Adrenal gland (tissue), 12 donors: ENCODE measurements around the gene HS3ST5. TPM values are rescaled to one million over a fixed set of nuclear protein-coding genes. Genes with fewer than 3 reads are reported as not detected.

Experiments used
- DNase-seq, 7 donors: peaks; one replicate each; pipeline ENCODE4 v3.0.0-alpha.2; 2019 to 2020
- H3K27ac ChIP-seq, 5 donors: fragments of 200-600 bp; sonication (generic) in 4 of 5; 1 replicate in 3 of 5; 2 replicates in 2 of 5; pipeline versions ENCODE4 v1.5.1 to v1.8.0; 2016 to 2020; ENCODE audit warnings: mild to moderate bottlenecking in 1 of 5
- H3K27me3 ChIP-seq: fragments of 200-600 bp; 2 replicates; pipeline ENCODE4 v1.8.0; 2021
- H3K36me3 ChIP-seq, 2 donors: fragments of 200-600 bp; replicated peaks in 1 of 2; 1 replicate in 1 of 2; 2 replicates in 1 of 2; pipeline versions ENCODE4 v1.5.1 to v1.8.0; 2018 to 2022
- H3K4me1 ChIP-seq, 2 donors: fragments of 200-600 bp; replicated peaks in 1 of 2; 1 replicate in 1 of 2; 2 replicates in 1 of 2; pipeline versions ENCODE4 v1.5.1 to v1.8.0; 2018 to 2021
- H3K4me3 ChIP-seq, 4 donors: fragments of 200-600 bp; sonication (generic) in 3 of 4; one replicate each; pipeline ENCODE4 v1.5.1; 2016 to 2018
- H3K9me3 ChIP-seq, 3 donors: fragments of 200-600 bp; sonication (generic) in 1 of 3; replicated peaks in 1 of 3; 1 replicate in 2 of 3; 2 replicates in 1 of 3; pipeline versions ENCODE4 v1.5.1 to v1.8.0; 2016 to 2021
- POLR2A ChIP-seq, 2 donors: fragments of 450-650 bp; IDR thresholded peaks; one replicate each; pipeline ENCODE4 v1.6.1; 2017; ENCODE audit warnings: antibody characterized with exemption in 2 of 2, mild to moderate bottlenecking in 2 of 2, moderate library complexity in 1 of 2
- WGBS, 4 donors: extraction: QIAGEN DNeasy Blood & Tissue Kit in 2 of 4; methylation state at CpG; one replicate each; pipeline versions ENCODE4 v1.1.5 to v1.1.7; 2013 to 2017; 5-methylcytosine and 5-hydroxymethylcytosine counted together
- intact Hi-C, 2 donors: fragments of 100-400 bp; cut with DNase I; formaldehyde crosslinking; loops; one replicate each; pipeline versions ENCODE4 v1.14.1 to v1.15.0; 2022 to 2023
- polyA plus RNA-seq, 3 donors: library from polyadenylated mRNA; stranded (reverse); fragments of 200-250 nt in 2 of 3; fragments of 350-450 nt in 1 of 3; fragmentation: Illumina TruSeq in 1 of 3; extraction: RNeasy Lipid Tissue Mini Kit (QIAGEN cat#74804) in 1 of 3; gene quantifications; one replicate each; pipeline ENCODE4 v1.2.3, GENCODE V29; 2013 to 2014
- total RNA-seq, 9 donors: library from RNA; depleted of rRNA in 4 of 9; stranded (reverse); fragments of >200 nt in 4 of 9; fragments of 120-200 nt in 1 of 9; fragmentation: NEBNext Ultra II Directional in 1 of 9; extraction: Animal tissue kit (Norgen Biotek cat#: 25700) in 1 of 9; gene quantifications; one replicate each; pipeline versions ENCODE4 v1.1.0 to v1.2.4, GENCODE V29; 2013 to 2023
- TF ChIP-seq, protein P1 (sequence below), 6 experiments: fragments of 450-650 bp in 4 of 6; fragments of 200-600 bp in 2 of 6; sonication (generic) in 1 of 6; IDR thresholded peaks; 1 replicate in 5 of 6; 2 replicates in 1 of 6; pipeline versions ENCODE4 v1.5.1 to v1.8.0; 2016 to 2021; ENCODE audit warnings: antibody characterized with exemption in 6 of 6, mild to moderate bottlenecking in 2 of 6, moderate library complexity in 1 of 6
- donor health status: healthy with polysubstance abuse.
- donor health status: Bipolar disorder and iron deficiency.
- donor health status: DM: yes; HTN: yes; CAD: no.
- donor health status: DM: no; HTN: no; CAD: no.
- donor health status: DM: no; HTN: no; CAD: no.
- donor health status: DM: yes; HTN: yes; CAD: no.

The HS3ST5 gene
- total and polyA plus RNA-seq, 12 donors: 0.04 to 0.78 (median 0.24) TPM; not detected in 5

DNA sequence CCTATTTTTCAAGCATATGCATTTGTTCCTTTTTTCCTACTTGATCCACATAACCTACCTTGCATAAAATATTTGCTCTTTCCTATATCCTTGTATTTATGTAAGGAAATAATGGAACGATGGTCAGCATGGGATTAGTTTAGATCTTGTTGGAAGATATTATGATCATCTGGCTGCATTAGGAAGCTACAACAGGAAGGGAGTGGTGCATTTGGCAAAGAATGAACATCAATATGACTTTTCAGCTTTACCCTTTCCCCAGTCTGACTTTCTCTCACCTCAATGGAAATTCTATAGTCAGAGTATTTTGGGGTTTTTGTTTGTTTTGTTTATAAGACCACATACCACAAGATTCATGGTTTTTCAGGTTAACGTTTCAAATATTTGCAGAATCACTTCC, 66.0 kb downstream of the HS3ST5 start:
- DNase-seq: no peak
- Histone ChIP-seq H3K4me3 (no peak overlapping the region), H3K4me1 (no peaks in the 10 kb centered on the region), H3K27ac (no peak overlapping the region), H3K9me3 (no peaks in the 10 kb centered on the region), H3K27me3 (no peaks in the 10 kb centered on the region), H3K36me3 (no peaks in the 10 kb centered on the region)
- TF ChIP-seq, protein P1, sequence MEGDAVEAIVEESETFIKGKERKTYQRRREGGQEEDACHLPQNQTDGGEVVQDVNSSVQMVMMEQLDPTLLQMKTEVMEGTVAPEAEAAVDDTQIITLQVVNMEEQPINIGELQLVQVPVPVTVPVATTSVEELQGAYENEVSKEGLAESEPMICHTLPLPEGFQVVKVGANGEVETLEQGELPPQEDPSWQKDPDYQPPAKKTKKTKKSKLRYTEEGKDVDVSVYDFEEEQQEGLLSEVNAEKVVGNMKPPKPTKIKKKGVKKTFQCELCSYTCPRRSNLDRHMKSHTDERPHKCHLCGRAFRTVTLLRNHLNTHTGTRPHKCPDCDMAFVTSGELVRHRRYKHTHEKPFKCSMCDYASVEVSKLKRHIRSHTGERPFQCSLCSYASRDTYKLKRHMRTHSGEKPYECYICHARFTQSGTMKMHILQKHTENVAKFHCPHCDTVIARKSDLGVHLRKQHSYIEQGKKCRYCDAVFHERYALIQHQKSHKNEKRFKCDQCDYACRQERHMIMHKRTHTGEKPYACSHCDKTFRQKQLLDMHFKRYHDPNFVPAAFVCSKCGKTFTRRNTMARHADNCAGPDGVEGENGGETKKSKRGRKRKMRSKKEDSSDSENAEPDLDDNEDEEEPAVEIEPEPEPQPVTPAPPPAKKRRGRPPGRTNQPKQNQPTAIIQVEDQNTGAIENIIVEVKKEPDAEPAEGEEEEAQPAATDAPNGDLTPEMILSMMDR (IDR thresholded peaks at IDR 0.05): no peak
- TF ChIP-seq POLR2A (IDR thresholded peaks at IDR 0.05): no peak
- intact Hi-C loops: no loop called here
- WGBS, 4 donors: 46 to 60% (median 54%) methylated on average over 2 of the region's 2 CpGs

GRCh38 chr6:114274836-114275235, 68.0 kb downstream of the HS3ST5 start:
- no peak for DNase-seq
- no peak overlapping the region for H3K4me3 ChIP-seq
- intact Hi-C loops: no loop called here
- no peaks in the 10 kb centered on the region for H3K4me1 ChIP-seq
- WGBS, 4 donors: 71 to 85% (median 80%) methylated on average over 2 of the region's 2 CpGs
- TF ChIP-seq, protein P1 (IDR thresholded peaks at IDR 0.05): no peak
- no peak for TF ChIP-seq POLR2A (IDR thresholded peaks at IDR 0.05)
- H3K36me3 ChIP-seq: no peaks in the 10 kb centered on the region
- H3K27me3 ChIP-seq: no peaks in the 10 kb centered on the region
- H3K27ac ChIP-seq: no peak overlapping the region
- no peaks in the 10 kb centered on the region for H3K9me3 ChIP-seq

GRCh38 chr6:114272582-114272981, 70.2 kb downstream of the HS3ST5 start:
- Histone ChIP-seq H3K36me3 (no peaks in the 10 kb centered on the region), H3K27me3 (no peaks in the 10 kb centered on the region), H3K4me1 (no peaks in the 10 kb centered on the region), H3K9me3 (no peaks in the 10 kb centered on the region), H3K4me3 (no peak overlapping the region), H3K27ac (no peak overlapping the region)
- TF ChIP-seq, protein P1 (IDR thresholded peaks at IDR 0.05): no peak
- TF ChIP-seq POLR2A (IDR thresholded peaks at IDR 0.05): no peak
- WGBS, 4 donors: 62 to 79% (median 74%) methylated on average over 3 of the region's 3 CpGs
- intact Hi-C loops: no loop called here
- no peak for DNase-seq

GRCh38 chr6:114271405-114271804, 71.4 kb downstream of the HS3ST5 start:
- no peak for TF ChIP-seq POLR2A (IDR thresholded peaks at IDR 0.05)
- TF ChIP-seq, protein P1 (IDR thresholded peaks at IDR 0.05): no peak
- H3K9me3 ChIP-seq: no peaks in the 10 kb centered on the region
- no peaks in the 10 kb centered on the region for H3K36me3 ChIP-seq
- H3K4me1 ChIP-seq: no peaks in the 10 kb centered on the region
- DNase-seq: no peak
- H3K27me3 ChIP-seq: no peaks in the 10 kb centered on the region
- H3K27ac ChIP-seq: no peak overlapping the region
- H3K4me3 ChIP-seq: no peak overlapping the region
- intact Hi-C loops: no loop called here
